ENCODE results near the gene SLC25A21.

GRCh38 chr14:36791402-36791801 lies 381.0 kb downstream of the SLC25A21 start:
- TF ChIP-seq POLR2A (IDR thresholded peaks at IDR 0.05) (no peak), POLR2AphosphoS5 (IDR thresholded peaks at IDR 0.05) (no peak)
